Central memory CD4-positive, alpha-beta T cell (primary cell): Measurements from ENCODE around the gene CTIF.

ENCODE experiments used
- DNase-seq: peaks from one replicate; pipeline ENCODE4 v3.0.0; 2022

The CTIF gene

GRCh38 chr18:48575658-48576456 lies 37.0 kb downstream of the CTIF start:
- no peak for DNase-seq

DNA sequence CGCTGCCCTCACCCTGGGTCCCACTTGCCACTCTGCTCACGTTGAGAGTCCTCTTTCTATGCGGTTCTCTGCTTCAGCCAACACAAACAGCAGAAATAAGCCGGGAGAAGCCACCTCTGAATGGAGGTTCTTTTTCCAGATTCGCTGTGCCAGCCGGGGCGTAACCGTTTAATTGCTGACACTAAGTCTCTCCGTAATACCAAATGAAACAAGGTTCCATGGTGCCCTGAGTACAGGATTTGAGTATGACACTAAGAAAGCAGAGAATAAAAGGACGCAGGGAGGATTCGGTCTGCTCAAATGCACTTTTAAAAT lies 37.6 kb downstream of the CTIF start:
- no peak for DNase-seq

DNA sequence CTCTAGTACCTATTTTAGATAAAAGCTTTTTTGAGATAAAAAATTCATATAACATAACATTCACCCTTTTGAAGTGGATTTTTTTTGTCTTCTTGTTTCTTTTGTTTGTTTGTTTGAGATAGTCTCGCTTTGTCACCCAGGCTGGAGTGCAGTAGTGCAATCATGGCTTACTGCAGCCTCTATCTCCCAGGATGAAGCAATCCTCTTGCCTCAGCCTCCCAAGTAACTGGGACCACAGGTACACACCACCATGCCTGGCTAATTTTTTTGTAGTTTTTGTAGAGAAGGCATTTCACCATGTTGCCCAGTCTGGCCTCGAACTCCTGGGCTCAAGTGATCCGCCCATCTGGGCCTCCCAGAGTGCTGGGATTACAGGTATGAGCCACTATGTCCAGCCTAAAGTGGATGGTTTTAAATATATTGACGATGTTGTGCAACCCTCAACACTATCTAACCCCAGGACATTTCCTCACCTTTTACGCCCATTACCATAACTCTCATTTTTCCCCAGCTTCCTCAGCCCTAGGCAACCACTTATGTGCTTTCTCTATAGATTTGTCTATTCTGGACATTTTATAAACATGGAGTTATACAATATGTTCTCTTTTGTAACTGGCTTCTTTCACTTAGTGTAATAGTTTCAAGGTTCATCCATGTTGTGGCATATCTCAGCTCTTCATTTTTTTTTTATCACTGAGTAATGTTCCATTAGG lies 38.8 kb downstream of the CTIF start:
- no peak for DNase-seq

GRCh38 chr18:48578289-48578688 lies 39.5 kb downstream of the CTIF start:
- no peak for DNase-seq

GRCh38 chr18:48580066-48580465 lies 41.2 kb downstream of the CTIF start:
- no peak for DNase-seq

DNA sequence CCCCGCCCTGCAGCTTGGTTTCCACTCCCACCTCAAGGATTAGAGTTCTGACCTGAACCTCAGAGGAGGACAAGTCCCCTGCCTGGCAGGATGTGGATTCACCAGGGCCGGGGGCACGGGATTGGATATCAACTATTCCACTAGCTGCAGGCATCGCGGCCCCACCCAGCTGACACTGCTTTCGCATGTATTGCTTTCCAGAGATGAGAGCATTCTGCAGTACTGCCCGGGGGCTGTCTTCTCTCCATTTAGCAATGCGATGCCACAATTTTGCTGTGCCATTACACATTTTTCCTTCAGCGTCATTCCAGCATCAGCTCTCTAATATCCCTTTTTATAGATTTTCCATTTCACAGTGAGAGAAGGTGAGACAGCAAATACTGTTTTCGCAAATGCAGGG lies 42.0 kb downstream of the CTIF start:
- DNase-seq: no peak

- DNase-seq: no peak
These were observed 42.4 kb downstream of the CTIF start for GRCh38 chr18:48581206-48581605.

DNA sequence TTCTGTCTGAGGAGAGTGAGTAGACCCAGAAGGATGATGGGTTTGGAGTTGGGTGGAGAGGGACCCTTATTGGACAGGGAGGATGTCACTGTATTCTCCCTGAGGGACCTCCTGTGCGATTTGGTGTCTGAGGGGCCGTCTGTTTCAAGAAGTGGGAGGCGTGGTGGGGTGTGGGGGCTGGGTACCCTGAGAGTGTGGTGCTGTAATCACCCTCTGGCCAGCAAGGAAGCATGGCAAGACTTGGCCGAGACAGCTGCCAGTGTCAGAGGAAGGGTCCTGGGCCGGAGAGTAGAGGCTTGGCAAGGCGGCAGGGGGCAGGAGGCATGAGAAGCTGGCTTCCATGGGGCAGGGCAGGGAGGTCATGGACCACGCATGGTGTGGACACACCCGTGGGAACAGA lies 43.1 kb downstream of the CTIF start:
- DNase-seq: no peak

- no peak for DNase-seq
These were observed 44.1 kb downstream of the CTIF start for GRCh38 chr18:48582946-48583345.

DNA sequence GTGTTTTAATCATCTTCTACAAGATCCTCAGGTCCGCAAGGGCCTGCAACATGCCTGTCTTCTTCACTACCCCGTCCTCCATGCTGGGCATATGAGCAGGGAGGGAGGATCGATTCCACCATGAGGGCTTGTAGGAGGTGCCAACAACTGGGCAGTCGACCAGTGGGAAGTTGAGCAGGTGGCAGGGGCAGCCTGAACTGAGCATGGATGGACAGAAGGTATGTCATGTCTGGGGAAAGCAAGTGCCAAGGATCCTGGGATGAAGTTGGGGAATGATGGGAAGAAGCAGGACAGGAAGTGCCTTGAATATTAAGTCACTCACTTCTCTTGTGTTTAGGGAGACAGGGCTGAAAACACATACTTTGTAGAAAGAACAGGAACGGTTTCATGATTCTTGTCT lies 44.7 kb downstream of the CTIF start:
- DNase-seq: no peak

- no peak for DNase-seq
These were observed 51.1 kb downstream of the CTIF start for GRCh38 chr18:48589797-48590519.

GRCh38 chr18:48590678-48591077 lies 51.8 kb downstream of the CTIF start:
- no peak for DNase-seq

GRCh38 chr18:48592540-48593171 lies 53.8 kb downstream of the CTIF start:
- DNase-seq: no peak

GRCh38 chr18:48594471-48595094 lies 55.8 kb downstream of the CTIF start:
- no peak for DNase-seq

DNA sequence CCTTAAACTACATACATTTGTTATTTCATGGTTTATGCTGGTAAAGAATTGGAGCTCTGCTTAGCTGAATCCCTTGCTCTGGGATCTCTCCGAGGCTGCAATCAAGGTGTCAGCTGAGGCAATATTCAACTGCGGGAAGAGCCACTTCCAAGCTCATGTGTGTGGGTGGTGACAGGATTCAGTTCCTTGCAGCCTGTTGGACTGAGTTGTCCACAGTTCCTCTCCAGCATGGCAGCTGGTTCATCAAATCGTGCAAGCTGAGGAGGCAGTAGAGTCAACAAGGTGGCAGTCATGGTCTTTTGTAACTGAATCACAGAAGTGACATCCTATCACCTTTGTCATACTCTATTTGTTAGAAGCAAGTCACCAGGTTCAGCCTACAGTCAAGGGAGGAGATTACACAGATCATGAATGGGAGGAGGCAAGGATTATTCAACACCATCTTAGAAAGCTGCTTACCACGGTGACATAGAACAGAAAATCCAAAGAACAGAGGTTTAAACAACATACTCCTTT lies 56.9 kb downstream of the CTIF start:
- DNase-seq: no peak

DNA sequence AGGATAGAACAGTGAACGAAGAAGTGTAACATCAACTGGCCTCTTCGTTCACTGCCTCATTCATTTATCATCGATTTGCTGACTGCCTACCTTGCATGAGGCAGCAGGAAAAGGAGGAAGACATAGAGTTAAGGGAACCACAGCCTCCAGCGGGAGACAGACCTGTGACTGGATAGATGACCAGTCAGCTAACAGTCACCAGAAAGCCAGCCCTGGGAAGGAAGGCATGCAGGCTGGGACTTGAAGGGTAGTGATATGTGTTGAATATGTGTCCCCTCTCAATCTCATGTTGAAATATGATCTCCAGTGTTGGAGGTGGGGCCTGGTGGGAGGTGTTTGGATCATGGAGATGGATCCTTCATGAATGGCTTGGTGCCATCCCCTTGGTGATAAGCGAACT lies 58.3 kb downstream of the CTIF start:
- DNase-seq: no peak

- DNase-seq: no peak
These were observed 58.8 kb downstream of the CTIF start for GRCh38 chr18:48597671-48598070.

- no peak for DNase-seq
These were observed 60.6 kb downstream of the CTIF start for GRCh38 chr18:48599391-48599790.

- no peak for DNase-seq
These were observed 61.2 kb downstream of the CTIF start for GRCh38 chr18:48600046-48600445.

DNA sequence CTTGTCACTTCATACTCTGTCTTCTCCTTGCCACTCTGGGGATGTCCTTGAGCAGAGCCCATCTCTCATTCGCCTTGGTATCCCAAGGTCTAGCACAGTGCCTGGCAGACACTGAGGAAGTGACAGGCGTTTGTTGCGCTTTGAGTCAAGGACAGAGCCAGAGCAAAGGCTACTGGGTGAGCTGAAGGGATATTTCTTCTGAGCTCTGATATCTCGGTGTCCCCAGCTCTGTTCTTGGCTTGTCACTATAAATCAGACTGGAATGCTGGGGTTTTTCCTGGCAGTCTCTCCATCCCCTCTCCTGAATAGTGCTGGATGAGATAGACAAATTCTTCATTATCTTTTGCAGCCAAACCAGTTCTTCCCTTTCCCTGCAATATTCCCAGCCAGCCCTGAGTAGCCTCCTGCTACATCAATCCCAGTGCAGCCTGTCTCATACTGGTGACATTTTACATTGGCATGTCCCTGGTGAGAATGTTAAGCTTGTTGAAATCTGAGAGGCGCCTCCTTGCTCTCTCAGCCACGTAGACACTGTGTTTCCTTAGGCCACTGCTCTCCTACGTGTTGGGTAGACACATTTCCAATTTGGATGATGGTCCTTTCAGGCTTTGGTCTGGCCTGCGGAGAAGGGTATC lies 61.7 kb downstream of the CTIF start:
- no peak for DNase-seq

DNA sequence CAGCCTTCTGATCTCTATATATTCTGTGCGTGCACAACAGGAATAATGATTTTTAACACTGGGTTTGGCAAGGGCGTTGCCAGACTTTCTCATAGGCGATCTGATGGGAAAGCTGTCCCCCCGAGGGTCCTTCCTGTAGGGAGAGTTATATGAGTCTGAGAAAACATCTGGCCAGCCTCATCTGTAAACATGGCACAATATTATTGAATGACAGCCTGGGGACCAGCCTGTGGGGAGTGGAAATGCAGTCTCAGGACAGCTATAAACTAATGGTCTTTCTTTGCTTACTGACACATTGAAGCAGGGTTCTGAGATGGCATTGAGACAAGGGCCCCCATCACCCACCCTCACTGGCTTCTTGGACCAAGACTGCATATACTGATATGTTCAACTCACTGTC lies 62.5 kb downstream of the CTIF start:
- no peak for DNase-seq

DNA sequence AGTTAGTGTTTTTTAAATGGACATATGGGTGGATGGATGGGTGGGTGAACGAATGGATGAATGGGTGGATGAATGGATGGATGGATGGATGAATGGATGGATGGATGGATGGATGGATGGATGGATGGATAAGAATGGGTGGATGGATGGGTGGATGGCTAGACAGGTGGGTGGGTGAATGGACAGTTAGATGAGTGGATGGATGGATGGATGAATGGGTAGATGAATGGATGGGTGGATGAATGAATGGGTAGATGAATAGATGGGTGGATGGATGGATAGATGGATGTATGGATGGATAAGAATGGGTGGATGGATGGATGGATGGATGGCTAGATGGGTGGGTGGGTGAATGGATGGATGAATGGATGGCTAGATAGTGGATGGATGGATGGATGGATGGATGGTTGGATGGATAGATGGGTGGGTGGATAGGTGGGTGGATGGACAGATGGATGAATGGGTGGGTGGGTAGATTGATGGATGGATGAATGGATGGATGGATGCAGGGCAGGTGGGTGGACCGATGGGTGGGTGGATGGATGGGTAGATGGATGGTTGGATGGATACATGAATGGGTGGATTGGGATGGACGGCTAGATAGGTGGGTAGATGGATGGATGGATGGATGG lies 64.0 kb downstream of the CTIF start:
- DNase-seq: no peak
